Lower leg skin (tissue), 3 donors: ENCODE results near the gene SOWAHC.

Experiments used
- CTCF ChIP-seq, 3 donors: fragments of 450-650 bp; IDR thresholded peaks; one replicate each; pipeline ENCODE4 v1.5.1; 2016; ENCODE audit warnings: antibody characterized with exemption in 3 of 3, mild to moderate bottlenecking in 3 of 3, moderate library complexity in 2 of 3
- POLR2A ChIP-seq, 2 donors: fragments of 450-650 bp; IDR thresholded peaks; one replicate each; pipeline ENCODE4 v1.6.1; 2016 to 2017; ENCODE audit warnings: antibody characterized with exemption in 2 of 2, mild to moderate bottlenecking in 1 of 2, moderate library complexity in 1 of 2

- TF ChIP-seq CTCF (IDR thresholded peaks at IDR 0.05), result no peak
- no peak for TF ChIP-seq POLR2A (IDR thresholded peaks at IDR 0.05)
These were observed 21.5 kb downstream of the SOWAHC start for GRCh38 chr2:109635426-109636304.
